ENCODE data around the gene ALKBH2.

The ALKBH2 gene

DNA sequence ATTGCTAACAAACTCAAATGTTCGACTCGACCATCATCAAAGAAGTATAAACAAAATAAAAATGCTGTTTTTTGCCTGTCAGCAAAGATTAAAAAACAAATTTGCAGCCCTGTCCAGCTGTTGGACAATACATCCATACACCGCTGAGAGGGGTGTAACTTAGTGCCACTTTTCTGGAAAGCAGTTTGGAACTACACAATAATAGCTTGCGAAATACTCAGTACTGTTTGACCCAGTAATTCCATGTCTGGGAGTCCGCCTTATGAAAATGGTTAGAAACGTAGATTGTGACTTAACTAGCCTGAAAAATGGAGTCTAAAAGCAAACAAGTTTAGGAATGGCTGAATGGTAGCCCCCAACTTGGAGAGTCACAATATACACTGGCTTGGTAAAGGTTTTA is 34.5 kb downstream of the ALKBH2 start:
- Histone ChIP-seq H4K20me1 (ENCODE audit: insufficient read depth, low read length, poor library complexity, severe bottlenecking) (no peaks in the 10 kb centered on the region), H3K4me1 (ENCODE audit: insufficient read depth, low read length, poor library complexity, severe bottlenecking) (peaks cover 14% of the 10 kb centered on the region), H3K4me3 (ENCODE audit: low read length, poor library complexity, severe bottlenecking) (no peak overlapping the region), H2AFZ (ENCODE audit: low read length) (no peak overlapping the region), H3K27me3 (ENCODE audit: insufficient read depth, low read length, poor library complexity, severe bottlenecking) (no peaks in the 10 kb centered on the region), H3K9me2 (replicated peaks; ENCODE audit: low read depth, low read length) (no peaks in the 10 kb centered on the region), H3K4me2 (ENCODE audit: low read depth, low read length, poor library complexity, severe bottlenecking) (no peak overlapping the region), H3K36me3 (ENCODE audit: insufficient read depth, low read length) (no peaks in the 10 kb centered on the region), H3F3A (ENCODE audit: low read depth) (no peaks in the 10 kb centered on the region), H3K9ac (ENCODE audit: low read depth, low read length, poor library complexity, severe bottlenecking) (no peak overlapping the region), H3K79me2 (ENCODE audit: insufficient read depth, low read length) (no peaks in the 10 kb centered on the region), H3K9me3 (ENCODE audit: insufficient read depth, low read depth, low read length) (no peaks in the 10 kb centered on the region)
- TF ChIP-seq EZH2phosphoT487 (IDR thresholded peaks at IDR 0.05; ENCODE audit: borderline replicate concordance): no peak
- TF ChIP-seq, protein P1, sequence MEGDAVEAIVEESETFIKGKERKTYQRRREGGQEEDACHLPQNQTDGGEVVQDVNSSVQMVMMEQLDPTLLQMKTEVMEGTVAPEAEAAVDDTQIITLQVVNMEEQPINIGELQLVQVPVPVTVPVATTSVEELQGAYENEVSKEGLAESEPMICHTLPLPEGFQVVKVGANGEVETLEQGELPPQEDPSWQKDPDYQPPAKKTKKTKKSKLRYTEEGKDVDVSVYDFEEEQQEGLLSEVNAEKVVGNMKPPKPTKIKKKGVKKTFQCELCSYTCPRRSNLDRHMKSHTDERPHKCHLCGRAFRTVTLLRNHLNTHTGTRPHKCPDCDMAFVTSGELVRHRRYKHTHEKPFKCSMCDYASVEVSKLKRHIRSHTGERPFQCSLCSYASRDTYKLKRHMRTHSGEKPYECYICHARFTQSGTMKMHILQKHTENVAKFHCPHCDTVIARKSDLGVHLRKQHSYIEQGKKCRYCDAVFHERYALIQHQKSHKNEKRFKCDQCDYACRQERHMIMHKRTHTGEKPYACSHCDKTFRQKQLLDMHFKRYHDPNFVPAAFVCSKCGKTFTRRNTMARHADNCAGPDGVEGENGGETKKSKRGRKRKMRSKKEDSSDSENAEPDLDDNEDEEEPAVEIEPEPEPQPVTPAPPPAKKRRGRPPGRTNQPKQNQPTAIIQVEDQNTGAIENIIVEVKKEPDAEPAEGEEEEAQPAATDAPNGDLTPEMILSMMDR (conservative IDR thresholded peaks at IDR 0.05; ENCODE audit: low read length): no peak

DNA sequence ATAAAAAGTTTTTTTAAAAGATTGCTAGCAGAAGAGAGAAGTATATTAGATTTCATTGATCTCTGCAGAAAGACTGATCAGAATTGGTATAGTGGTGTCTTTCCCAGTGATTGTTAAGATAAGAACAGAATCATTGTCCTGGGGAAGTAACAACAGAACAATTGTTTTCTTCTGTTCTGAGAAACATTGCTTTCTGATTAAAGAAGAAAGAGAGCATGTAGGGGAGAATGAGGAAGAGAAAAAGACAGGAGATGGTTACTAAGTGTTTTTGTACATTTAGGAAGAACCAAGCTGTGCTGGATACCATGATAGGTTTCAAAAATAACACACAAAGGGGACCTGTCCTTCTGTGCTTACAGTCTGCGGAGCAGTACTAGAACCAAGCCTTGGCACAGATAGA is 35.9 kb downstream of the ALKBH2 start:
- Histone ChIP-seq H3K4me1 (ENCODE audit: insufficient read depth, low read length, poor library complexity, severe bottlenecking) (peaks cover 25% of the 10 kb centered on the region), H3F3A (ENCODE audit: low read depth) (no peaks in the 10 kb centered on the region), H3K36me3 (ENCODE audit: insufficient read depth, low read length) (no peaks in the 10 kb centered on the region), H3K4me3 (ENCODE audit: low read length, poor library complexity, severe bottlenecking) (no peak overlapping the region), H3K9me2 (replicated peaks; ENCODE audit: low read depth, low read length) (no peaks in the 10 kb centered on the region), H3K9me3 (ENCODE audit: insufficient read depth, low read depth, low read length) (no peaks in the 10 kb centered on the region), H4K20me1 (ENCODE audit: insufficient read depth, low read length, poor library complexity, severe bottlenecking) (no peaks in the 10 kb centered on the region), H3K9ac (ENCODE audit: low read depth, low read length, poor library complexity, severe bottlenecking) (no peak overlapping the region), H2AFZ (ENCODE audit: low read length) (no peak overlapping the region), H3K4me2 (ENCODE audit: low read depth, low read length, poor library complexity, severe bottlenecking) (no peak overlapping the region), H3K27me3 (ENCODE audit: insufficient read depth, low read length, poor library complexity, severe bottlenecking) (no peaks in the 10 kb centered on the region), H3K79me2 (ENCODE audit: insufficient read depth, low read length) (peaks cover 9% of the 10 kb centered on the region; the same call in 1 of the 2 replicates)
- TF ChIP-seq EZH2phosphoT487 (IDR thresholded peaks at IDR 0.05; ENCODE audit: borderline replicate concordance): no peak
- TF ChIP-seq, protein P1 (conservative IDR thresholded peaks at IDR 0.05; ENCODE audit: low read length): no peak

DNA sequence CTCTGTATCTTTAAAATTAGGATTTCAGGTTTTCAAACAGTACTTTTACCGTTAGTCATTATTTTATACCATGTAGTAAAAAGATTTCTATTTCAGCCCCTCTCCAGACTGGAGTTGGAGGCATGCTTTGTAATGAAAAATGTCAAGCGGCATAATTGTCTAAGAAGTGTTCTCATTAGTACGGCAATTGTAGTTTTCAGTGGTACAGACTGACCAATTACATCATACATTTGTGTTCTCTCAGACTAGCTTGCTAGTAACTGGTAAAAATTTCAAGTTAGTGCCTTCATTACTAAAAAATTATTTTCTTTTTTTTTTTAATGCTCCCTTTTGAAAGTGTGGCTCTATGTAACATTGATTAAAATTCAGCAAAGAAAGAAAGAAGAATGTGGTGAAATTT is 36.4 kb downstream of the ALKBH2 start:
- TF ChIP-seq, protein P1 (conservative IDR thresholded peaks at IDR 0.05; ENCODE audit: low read length): no peak
- no peak for TF ChIP-seq EZH2phosphoT487 (IDR thresholded peaks at IDR 0.05; ENCODE audit: borderline replicate concordance)
- H3K4me2 ChIP-seq (ENCODE audit: low read depth, low read length, poor library complexity, severe bottlenecking): no peak overlapping the region
- H3K36me3 ChIP-seq (ENCODE audit: insufficient read depth, low read length): no peaks in the 10 kb centered on the region
- H3K9ac ChIP-seq (ENCODE audit: low read depth, low read length, poor library complexity, severe bottlenecking): no peak overlapping the region
- no peak overlapping the region for H2AFZ ChIP-seq (ENCODE audit: low read length)
- peaks cover 29% of the 10 kb centered on the region for H3K4me1 ChIP-seq (ENCODE audit: insufficient read depth, low read length, poor library complexity, severe bottlenecking)
- H3K4me3 ChIP-seq (ENCODE audit: low read length, poor library complexity, severe bottlenecking): no peak overlapping the region
- H3F3A ChIP-seq (ENCODE audit: low read depth): no peaks in the 10 kb centered on the region
- H3K9me2 ChIP-seq (replicated peaks; ENCODE audit: low read depth, low read length): no peaks in the 10 kb centered on the region
- H3K27me3 ChIP-seq (ENCODE audit: insufficient read depth, low read length, poor library complexity, severe bottlenecking): no peaks in the 10 kb centered on the region
- H3K79me2 ChIP-seq (ENCODE audit: insufficient read depth, low read length): peaks cover 9% of the 10 kb centered on the region; the same call in 1 of the 2 replicates
- no peaks in the 10 kb centered on the region for H3K9me3 ChIP-seq (ENCODE audit: insufficient read depth, low read depth, low read length)
- H4K20me1 ChIP-seq (ENCODE audit: insufficient read depth, low read length, poor library complexity, severe bottlenecking): no peaks in the 10 kb centered on the region
